NCI-H345 treated with DMSO at 0.1 percent for 48 hours (cell line): ENCODE data around the gene RUFY1.
"Not testable (repeated sequence)": the region's sequence is repeated elsewhere in the genome, so short reads cannot be mapped to it uniquely, and the experiment has no call there.

Experiments
- DNase-seq: peaks from one replicate; lab custom pipeline; 2025; ENCODE audit not compliant: unreplicated experiment; lab: John Stamatoyannopoulos, UW

Gene RUFY1

DNA sequence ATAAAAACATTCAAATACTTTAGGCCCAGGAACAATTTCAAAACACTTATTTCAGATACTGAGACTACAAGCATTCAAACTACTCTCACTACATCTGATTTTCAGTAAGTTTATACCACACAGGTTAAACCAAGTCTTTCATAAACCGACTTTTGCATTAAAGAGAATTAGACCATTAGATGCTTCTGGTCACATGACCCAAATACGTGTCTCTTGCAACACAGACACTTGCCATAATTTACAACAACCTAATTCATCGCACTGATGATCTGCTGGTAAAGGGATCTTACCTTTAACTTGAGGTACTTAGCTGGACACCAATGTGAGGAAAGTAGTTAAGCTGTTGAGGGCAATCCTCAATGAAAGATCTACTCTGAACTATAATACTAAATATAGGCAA is 69.9 kb downstream of the RUFY1 start:
- DNase-seq = no peak

DNA sequence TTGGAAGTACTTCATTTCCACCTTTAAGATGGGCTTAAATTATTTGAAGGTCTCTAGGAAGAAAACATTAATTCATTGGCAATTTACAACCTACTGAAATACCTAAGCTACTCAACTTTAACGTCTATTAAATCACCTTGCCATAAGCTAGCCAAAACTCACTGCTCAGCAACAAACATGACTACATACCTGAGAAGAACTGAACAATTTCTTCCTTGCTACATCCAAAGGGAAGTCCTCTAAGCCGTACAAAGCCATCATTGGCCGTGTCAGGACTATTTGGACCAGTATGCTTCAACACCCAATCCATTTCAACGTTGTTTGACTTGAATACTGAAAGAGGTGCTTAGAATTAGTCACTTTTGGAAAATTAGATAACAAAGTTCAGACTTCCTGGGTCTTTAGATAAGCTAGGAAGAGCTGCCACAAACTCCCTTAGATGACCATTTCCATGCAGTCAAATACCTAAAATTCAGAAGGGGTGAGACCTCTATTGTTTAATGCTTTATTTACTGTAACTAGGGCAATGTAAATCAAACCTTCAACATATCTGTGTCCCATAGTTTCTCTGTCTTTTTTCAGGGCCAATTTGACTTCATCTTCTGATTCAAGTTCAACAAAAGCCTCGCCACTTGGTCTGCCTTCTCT is 70.5 kb downstream of the RUFY1 start:
- no peak for DNase-seq

DNA sequence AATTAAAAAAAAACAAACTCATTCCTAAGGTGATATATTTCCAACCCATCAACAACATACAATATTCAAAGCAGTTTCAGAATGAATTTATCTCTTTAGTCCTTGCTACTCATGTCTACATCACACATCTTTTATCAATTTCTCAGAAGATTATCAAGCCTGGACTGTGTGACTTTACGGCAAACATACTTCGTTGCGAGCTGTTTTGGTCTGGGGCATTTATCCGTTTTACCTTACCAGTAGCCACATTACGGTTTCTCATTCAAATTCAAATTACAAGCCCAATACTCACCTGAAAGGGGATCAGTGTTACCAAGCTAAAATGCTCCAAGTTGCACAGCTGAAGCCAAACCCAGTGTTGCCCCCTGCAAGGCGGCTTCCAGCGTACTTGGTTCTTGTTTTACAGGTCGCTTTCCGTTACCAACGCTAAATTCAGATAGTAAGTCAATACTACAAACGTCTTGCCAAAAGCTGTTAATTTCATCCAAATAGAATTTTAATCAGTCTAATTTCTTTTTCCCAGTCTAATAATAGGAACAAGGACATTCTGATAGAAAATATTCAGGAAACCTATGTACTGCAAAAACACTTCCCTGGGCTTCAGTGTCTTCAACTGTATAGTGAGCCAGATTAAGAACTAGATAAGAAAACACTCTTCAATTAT is 71.3 kb downstream of the RUFY1 start:
- no peak for DNase-seq

DNA sequence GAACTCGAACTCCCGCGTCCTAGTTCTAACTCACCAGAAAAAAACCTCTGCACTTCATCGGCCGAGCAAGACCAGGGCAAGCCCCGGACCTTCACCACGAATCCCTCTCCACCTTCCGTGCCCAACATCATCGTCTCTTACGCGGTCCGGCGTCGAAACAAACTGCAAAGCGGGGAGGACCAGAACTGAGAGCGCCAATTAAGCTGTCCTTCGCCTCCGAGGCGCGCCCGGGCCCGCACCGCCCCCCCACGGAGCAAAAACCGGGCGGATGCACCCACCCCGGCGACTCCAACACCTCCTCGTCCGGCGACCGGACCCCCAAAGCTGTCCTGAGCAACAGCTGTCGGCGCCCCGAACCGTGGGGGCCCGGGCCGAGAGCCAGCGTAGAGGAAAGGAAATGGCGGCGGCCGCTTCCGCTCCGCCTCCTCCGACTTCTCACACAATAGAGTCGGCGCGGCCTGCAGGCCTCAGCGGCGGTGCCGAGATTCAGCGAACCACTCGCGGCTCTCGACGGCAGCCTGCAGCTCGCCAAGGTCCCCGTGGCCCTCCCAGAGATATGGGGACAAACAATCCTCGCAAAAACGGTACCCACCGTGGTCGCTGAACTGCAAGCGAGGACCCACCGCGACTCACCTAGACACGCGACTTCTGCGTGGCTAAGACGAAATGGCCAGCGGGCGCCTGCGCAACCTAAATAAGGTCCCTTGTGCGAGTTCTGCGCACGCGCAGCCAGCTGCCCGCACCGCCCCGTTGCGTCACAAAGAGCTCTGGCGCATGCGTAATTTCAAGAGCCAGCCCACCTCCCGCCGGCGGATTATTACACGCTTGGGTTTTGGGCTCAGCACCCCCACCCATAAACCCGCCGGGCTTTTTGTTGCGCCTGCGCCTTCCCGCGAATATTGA is 72.9 kb downstream of the RUFY1 start, which contains the start of gene HNRNPH1:
Gene HNRNPH1 (minus strand): TSS at position 669 of the 903 bp plus-strand sequence. CDS start 538 bp downstream, at position 131.
- DNase-seq = peak; percentile 98

DNA sequence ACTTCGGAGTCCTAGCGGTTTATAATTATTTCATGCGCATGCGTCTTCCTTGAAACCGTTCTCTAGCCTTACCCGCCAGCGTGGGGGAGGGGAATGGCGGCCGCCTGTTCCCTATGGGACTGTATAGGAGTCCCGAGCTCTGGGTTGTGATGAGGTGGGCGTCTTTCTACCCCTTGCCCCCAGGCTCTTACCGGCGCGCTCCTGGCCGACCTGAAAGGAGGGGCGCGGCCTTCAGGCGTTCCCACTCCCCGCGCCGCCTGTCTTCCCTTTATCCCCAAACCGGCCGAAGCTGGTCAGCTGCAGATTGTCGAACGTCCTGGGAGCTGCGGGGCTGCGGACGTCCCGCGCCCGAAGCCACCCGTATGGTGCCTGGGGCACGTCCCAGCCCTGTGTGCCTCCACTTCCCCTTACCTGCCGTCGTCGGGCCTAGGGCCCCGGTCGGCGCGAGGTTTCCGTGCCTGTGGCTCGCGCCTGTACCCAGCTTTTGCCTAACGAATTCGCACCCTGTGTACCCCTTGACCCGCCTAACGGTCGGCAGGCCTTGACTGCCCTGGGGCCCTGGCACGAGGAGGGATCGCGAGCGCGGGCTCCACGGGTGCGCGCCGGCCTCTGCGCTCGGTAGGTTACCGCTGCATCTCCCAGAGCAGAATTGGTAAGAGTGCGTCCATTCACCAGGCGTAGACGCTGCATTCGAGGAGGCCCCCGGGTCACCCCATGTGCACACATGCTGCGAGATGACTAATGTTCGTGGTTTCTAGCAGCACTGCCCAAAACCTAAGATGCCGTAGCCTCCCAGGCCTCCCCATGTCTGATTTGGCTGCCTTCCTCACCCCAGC is 73.8 kb downstream of the RUFY1 start:
- DNase-seq = no peak

DNA sequence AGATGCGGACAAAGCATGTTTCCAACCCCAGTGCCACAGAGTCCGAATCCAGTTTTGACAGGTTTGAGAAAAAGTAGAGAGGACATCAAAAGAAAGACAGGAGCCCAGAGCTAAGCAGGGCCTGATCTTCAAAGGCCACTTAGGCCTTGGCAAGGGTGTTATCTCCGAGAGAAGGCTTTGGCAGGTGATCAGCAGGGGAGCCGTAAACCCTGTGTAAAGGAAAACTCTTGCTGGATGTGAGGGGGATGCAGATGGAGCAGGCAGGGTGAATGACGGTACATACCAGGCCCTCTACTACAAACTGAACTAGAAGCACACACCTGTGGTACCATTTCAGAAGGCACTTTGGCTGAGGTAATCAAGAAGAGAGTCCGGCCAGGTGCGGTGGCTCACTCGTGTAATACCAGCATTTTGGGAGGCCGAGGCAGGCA is 74.5 kb downstream of the RUFY1 start:
- DNase-seq = no peak

DNA sequence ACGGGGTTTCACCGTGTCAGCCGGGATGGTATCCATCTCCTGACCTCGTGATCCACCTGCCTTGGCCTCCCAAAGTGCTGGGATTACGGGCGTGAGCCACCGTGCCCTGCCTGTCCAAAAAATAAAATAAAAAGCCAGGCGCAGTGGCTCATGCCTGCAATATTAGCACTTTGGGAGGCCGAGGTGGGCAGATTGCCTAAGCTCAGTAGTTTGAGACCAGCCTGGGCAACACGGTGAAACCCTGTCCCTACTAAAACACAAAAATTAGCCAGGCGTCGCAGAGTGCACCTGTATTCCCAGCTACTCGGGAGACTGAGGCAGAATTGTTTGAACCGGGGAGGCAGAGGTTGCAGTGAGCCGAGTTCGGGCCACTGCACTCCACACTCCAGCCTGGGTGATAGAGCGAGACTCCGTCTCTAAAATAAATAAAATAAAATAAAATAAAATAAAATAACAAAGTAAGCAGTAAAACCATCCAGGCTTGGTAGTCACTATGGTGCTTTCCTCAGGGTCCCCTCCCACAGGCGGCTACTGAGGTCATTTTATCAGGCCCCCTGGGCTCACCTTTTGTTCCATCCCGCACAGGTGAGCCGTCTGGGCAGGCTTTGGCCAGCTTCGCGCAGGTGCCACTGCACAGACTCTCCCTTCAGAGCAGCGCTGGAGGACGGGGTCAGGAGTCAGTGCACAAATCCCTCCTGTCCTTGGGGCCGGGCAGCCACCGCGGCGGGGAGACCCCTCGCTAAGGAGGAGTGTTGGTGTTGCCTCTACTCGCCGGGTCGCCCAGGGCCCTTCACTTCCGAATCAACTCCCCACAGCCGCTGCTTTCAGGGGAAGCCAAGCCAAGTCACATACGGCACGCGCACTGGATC is 83.4 kb downstream of the RUFY1 start:
- DNase-seq = not testable (repeated sequence)

DNA sequence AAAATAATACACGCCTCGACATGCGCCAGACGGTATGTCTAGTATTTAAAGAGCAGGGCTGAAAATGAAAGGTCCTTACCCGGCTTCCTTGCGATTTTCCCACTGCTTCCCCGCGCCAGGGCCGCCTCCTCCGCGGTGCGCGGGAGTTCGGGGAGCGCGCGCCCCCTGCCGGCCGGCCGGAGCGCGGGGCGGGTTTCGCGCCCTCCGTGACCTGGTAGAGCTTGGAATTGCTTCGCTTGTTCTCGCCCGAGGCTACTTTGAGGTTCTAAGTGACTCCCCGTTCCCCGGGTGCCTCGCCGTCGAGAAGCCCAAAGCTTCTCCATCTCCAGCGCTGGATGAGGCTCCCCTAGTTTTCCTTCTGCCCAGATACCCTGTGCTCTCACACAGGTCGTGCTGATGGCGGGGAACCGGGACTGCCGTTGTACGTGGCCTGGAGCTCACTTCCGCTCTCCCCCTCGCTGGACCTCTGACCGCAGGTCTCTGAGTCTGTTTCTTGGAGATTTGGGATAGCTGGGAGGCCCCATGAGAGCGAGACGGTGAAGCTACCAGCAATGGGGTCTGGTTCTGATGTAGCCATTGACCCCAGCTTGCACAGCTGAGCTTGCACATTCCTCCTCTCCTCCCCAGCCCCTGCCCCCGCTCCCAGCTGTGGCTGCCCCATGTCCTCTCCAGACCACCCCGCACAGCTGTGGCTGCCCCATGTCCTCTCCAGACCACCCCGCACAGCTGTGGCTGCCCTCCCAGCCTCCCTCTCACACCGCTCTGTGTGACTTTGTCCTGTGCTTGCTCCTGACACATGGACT is 84.2 kb downstream of the RUFY1 start:
- not testable (repeated sequence) for DNase-seq

DNA sequence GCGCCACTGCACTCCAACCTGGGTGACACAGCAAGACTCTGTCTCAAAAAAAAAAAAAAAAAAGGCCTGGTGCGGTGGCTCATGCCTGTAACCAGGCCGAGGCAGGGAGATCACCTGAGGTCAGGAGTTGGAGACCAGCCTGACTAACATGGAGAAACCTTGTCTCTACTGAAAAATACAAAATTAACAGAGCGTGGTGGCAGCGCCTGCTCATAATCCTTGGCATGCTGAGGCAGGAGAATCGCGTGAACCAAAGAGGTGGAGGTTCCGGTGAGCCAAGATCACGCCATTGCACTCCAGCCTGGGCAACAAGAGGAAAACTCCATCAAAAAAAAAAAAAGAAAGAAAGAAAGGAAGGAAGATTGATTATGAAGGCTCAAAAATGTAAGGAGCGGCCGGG is 88.9 kb downstream of the RUFY1 start:
- DNase-seq = not testable (repeated sequence)

DNA sequence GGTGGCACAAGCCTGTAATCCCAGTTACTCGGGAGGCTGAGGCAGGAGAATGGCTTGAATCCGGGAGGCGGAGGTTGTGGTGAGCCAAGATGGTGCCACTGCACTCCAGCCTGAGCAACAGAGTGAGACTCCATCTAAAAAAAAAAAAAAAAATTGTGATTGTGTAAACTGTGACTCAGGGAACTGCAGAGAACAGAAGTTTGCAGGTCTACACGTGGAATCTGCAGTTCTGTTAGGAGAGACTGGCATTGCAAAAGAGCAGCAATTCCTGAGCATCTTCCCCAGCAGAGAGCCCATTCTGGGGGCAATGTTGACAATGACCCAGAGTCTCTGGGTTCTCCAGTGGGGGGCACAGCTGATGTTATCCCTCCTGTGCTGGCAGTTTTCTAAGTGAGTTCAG is 91.4 kb downstream of the RUFY1 start:
- not testable (repeated sequence) for DNase-seq

DNA sequence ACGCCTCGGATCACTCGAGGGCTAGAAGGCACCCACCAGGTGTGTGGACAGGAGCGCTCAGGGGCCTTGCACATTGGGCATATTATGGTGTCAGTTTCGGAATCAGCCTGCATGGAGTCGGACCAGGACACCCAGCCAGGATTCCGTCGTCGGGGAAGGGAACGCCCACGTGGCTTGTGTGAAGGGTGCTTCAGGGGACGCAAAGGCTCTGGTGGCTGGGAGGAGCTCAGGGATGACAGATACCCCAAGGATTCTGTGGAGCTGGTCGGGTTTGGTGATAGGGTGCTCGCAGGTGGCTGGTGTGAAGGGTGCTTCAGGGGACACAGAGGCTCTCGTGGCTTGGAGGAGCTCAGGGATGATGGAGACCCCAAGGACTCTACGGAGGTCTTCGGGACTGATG is 92.3 kb downstream of the RUFY1 start:
- not testable (repeated sequence) for DNase-seq

DNA sequence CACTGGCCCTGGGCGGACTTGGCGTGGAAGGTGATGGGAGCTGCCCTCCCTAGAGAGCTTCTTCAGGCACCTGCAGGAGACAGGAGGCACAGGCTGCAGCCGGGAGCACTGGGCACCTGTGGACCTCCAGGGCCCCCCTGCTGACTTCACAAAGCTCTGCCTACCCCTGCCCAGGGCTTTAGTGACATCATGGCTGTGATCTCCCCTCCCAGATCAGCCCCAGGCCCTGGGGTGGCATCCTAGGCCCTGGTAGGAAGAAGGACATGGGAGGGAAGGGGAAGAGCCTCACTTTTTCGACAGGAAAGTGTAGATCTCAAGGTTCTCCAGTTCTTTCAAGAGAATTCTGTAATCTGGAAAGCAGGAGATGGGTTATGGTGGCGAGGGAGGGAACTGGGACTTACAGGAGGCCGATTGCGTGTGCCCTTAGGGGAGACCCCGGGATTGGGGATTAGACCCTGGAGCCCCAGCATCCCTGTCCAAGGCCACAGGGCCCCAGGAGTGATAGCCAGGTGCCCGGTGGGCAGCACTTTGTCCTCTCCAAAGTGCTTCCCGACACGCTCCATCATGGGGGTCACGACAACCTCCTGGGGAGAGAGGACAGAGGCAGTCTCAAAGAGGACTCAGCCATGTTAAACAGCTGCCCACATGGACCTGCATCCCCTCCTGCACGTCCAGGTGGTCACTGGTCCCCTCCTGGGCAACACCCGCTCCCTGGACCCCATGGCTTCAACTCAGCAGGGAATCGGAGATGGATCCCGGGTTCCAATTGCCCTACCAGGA is 93.0 kb downstream of the RUFY1 start:
- not testable (repeated sequence) for DNase-seq

DNA sequence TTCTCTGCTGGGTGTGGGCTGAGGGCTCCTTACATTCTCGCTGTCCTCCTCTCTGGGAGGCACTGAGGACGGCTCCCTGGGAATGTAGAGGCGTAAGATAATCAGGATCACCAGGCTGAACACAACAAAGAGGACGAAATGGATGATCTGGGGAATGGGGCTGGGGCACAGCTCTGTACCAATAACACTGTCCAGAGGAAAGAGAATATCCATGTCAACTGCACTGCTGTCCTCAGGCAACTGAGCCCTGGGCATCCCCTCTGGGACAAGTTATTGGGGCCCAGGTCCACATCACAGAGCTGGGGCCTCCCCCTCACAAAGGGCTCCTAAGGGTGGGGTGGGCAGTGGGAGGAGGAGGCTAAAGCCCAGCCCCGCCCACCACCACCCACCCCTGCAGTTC is 94.4 kb downstream of the RUFY1 start:
- DNase-seq = not testable (repeated sequence)

DNA sequence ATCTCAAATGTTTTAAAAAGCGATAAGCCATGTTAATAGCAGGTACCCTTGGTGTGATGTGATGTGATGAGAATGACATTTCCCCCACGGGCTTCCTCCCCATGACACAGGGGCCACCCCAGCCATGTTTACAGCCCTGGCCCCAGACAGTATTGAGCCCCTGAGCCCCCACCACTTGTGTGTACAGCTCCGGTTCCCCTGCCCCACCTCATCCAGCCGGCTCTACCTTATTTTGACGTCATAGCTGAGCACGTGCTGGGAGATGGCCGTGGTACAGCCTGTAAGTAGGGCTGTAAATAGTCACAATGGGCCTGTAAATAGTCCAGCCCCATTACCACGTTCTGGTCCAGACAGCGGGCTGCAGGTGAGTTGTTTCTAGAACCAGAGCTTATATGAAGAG is 98.1 kb downstream of the RUFY1 start:
- no peak for DNase-seq

DNA sequence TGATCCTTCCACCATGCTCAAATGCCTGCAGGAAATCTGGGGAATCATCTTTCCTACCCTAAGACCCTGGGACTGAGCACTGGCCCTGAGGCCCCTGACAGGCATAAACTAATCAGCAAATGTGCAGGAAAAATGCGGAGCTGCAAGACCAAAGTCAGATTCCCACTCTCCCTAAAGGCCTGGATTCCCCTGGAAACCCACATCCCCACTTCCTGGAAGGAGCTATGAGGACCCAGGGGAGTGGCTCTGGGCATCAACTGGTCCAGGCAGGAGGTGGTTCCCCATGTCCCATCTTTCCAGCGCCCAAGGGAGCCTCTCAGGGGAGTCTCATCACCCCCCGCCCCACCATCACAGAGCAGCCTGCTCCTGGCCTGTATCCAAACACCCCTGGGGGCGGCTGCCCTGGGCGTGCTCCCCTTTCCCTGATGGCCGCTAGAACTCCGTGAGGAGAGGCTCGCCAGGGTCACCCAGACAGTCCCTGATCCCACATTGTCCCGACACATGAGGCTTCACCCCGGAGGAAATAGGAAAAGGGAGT is 98.9 kb downstream of the RUFY1 start:
- not testable (repeated sequence) for DNase-seq

DNA sequence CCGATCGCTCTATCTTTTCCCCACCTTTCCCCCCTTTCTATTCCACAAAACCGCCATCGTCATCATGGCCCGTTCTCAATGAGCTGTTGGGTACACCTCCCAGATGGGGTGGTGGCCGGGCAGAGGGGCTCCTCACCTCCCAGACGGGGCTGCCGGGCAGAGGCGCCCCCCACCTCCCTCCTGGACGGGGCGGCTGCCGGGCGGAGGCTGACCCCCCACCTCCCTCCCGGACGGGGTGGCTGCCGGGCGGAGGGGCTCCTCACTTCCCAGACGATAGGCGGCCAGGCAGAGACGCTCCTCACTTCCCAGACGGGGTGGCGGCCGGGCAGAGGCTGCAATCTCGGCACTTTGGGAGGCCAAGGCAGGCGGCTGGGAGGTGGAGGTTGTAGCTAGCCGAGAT is 99.9 kb downstream of the RUFY1 start:
- not testable (repeated sequence) for DNase-seq

DNA sequence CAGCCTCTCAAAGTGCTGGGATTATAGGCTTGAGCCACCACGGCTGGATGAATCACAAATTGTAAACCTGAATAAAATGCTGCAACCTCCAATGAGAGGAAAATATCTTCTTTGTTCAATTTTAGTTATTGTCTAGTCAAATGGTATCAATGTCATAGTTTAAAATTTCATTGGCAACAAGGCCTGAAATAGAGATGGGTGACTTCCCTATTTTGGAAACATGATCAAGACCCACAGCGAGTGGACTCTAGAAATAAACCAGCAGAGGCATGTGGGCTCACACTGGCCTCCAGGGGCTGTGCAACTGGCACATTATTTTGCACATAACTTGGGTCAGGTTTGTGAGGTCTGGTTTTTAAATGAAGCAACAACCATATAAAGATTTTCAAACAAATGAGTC is 102.8 kb downstream of the RUFY1 start:
- DNase-seq = not testable (repeated sequence)
